HG03064 (cell line): Measurements from ENCODE around the gene PTPRN2.
"Not testable (repeated sequence)": the region's sequence is repeated elsewhere in the genome, so short reads cannot be mapped to it uniquely, and the experiment has no call there.

Experiments
- ATAC-seq: cut with Tn5 transposase; IDR thresholded peaks from one replicate; pipeline ENCODE4 v1.9.1; 2021; ENCODE audit warnings: low read depth; ENCODE audit not compliant: unreplicated experiment

PTPRN2 gene

GRCh38 chr7:157516311-157516710 lies 1071.3 kb downstream of the PTPRN2 start:
- ATAC-seq, result no peak

DNA sequence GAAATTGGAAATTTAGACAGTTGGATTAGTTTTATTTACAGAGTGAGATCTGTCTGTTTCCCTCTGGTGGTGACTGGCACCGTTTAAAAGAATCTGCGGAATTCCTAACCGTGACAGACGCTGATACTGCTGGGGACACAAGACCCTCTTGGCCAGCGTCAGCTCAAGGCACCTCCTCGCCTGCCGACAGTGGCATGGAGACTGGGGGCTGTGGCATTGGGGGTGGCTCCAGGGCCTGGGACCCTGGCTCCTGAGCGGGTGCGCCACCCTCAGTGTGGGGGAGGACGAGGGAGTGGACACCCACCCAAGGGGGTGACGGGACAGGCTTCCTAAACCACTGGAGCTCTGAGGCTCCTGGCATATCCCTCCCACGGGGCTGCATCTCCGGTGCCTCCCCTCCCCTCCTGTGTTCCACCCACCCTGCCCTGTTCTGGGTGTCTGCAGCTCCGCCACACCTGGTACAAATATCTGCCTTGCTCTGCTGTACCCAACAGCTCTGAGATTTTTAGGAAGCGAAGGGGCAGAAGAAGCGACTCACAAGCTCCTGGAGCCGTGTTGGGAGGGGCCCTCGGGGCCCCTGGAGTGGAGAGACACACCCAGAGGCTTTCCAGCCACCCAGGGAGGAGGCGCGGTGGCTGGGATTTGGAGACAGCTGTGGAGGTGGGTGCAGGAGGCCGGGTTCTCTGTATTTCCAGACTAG lies 1072.1 kb downstream of the PTPRN2 start:
- ATAC-seq, result no peak

DNA sequence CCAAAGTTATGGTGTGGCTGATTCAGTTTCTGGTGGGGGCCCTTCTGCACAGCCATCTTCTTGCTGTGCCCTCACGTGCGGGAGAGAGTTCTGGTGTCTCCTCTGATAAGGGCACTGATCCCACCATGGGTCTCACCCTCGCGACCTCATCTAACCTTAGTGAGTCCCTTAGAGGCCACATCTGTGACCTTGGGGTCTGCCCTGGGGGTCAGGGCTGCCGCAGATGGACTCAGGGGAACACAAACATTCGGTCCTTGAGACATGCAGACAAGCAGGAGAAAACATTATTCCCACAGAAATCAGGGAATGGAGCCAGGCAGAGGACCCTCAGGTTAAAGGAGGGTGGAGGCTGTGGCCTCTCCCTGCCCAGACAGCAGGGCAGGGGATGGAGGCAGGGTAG lies 1072.9 kb downstream of the PTPRN2 start:
- no peak for ATAC-seq

DNA sequence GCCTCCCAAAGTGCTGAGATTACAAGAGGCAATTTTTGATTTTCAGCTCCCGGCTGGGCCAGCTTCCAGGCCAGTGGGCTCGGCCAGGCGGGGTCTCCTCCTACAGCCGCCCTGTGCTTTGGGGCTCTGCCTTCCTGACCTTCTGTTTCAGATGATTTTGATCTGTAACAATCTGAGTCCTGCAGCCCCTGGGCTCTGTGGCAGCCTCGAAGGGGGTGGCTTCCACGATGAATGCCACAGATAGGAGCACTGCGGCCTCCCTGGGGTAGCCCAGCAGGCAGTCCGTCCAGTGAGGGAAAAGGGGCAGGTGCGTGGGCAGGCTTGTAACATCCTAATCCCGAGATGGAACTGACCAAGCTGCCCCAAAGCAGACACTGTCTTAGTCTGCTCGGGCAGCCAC lies 1073.3 kb downstream of the PTPRN2 start:
- no peak for ATAC-seq

DNA sequence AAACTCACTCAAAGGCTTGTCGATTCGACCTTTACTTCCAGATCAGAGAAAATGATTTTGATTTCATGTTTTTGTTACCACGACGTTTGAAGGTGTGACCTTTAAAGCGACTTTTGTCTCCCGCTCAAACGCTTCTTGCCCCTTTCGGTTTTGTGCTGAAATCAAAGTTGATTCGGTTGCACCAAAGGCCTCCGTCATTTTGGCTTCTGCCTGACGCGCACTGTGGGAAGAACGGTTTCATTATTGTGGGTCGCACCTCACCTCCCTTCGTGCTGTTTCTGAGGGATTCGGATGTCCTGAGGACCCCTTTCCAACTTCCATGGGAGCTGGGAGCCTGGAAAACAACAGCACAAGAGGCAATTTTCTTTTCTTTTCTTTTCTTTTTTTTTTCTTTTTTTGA lies 1073.9 kb downstream of the PTPRN2 start:
- no peak for ATAC-seq

- ATAC-seq, result no peak
These were observed 1074.4 kb downstream of the PTPRN2 start for GRCh38 chr7:157513162-157513621.

DNA sequence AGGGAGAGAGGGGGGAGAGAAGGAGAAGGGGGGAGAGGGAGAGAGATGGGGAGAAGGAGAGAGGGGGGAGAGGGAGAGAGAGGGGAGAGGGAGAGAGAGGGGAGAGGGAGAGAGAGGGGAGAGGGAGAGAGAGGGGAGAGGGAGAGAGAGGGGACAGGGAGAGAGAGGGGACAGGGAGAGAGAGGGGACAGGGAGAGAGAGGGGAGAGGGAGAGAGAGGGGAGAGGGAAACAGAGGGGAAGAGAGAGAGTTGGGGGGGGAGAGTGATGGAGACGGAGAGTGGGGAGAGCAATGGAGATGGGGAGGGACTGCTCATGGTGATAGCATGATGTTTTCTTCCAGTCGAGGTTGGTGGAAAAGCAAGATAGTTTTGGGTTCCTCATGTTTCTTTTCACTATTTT lies 1078.4 kb downstream of the PTPRN2 start:
- no peak for ATAC-seq

DNA sequence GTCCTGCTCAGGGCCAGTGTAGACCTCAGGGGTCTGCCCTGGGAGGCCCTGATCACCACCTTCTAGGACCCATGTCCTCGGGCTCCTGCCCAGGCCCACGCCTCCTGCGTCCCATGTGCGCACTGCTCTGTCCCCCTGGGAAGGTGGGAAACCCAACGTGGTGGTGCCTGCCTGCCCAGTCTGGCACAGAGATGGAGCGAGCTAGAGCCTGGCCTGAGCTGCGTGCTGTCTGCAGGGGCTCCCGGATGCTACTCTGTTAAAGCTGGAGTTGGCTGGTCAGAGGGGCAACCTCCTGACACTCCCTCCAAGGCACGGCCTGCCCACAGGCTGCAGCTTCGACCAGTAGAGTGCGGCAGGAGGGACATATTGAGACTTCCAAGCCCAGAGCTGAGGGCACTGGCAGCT lies 1079.1 kb downstream of the PTPRN2 start:
- ATAC-seq, result no peak

GRCh38 chr7:157507987-157508386 lies 1079.6 kb downstream of the PTPRN2 start:
- ATAC-seq, result no peak

DNA sequence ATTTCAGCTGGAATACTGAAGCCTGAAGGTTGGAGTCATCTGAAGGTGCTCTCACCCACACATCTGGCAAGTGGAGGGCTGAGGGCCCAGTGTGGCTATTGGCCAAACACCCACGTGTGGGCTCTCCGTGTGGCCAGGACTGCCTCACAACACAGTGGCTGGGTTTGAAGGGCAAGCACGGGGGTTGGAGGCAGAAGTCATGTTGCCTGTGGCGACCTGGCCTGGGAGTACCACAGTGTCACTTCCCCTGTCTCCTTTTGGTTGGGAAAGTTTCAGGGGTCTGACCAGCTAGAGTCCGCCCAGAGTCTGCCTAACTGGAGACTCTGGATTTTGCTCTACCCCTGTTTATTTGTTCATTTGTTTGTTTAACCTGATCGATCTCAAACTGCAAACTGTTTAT lies 1081.4 kb downstream of the PTPRN2 start:
- no peak for ATAC-seq

DNA sequence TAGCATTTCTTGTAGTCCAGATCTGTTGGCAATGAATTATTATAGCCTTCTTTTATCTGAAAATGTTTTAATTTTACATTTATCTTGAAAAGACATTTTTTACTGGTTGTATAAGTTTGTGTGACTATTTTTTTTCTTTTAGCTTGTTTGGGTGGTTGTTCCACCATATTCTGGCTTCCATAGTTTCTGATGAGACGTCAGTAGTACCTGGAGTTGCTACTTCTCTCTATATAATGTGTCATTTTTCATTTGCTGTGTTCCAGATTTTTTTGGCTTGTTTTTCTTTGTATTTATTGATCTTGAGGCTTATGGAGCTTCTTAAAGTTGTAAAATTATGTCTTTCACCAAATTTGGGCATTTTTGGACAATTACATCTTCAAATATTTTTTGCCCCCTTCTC lies 1082.0 kb downstream of the PTPRN2 start:
- no peak for ATAC-seq

DNA sequence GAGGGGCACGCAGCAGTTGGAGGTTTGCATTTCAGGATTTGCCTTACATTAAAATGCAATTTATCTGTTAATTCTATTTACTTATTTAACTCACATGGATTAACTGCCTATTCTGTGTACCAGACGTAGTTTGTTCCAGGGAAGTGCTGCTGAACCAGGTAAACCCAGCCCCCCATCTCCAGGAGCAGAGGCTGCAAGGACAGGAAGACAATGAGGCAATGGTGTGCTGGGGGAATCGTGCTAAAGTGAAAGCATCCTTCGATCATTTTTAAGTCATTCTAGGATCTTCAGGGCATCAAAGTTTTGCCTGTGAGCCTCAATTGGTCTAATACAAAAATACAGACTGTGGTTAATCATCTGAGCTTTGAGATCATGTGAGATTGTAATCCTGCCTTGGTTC lies 1084.4 kb downstream of the PTPRN2 start:
- no peak for ATAC-seq

GRCh38 chr7:157502701-157503111 lies 1084.9 kb downstream of the PTPRN2 start:
- ATAC-seq, result no peak

DNA sequence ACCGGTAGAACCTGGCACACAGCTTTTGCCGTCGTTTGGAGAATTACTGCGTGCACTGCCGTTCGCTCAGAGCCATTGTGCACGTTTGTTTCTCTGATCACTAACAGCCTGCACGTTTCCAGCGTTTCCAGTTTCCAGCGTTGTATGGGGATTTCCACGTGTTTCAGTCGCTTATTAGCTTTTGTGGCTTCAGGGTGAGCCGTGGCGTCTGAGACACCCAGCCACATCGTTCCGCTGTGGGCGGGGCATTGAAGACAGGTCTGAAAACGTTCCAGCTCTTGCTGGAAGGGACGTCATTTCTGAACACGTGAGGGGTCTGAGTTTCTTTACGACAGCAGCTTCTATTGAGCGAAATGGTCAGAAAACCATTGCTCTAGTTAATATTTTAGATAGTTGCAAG lies 1086.0 kb downstream of the PTPRN2 start:
- ATAC-seq, result no peak

DNA sequence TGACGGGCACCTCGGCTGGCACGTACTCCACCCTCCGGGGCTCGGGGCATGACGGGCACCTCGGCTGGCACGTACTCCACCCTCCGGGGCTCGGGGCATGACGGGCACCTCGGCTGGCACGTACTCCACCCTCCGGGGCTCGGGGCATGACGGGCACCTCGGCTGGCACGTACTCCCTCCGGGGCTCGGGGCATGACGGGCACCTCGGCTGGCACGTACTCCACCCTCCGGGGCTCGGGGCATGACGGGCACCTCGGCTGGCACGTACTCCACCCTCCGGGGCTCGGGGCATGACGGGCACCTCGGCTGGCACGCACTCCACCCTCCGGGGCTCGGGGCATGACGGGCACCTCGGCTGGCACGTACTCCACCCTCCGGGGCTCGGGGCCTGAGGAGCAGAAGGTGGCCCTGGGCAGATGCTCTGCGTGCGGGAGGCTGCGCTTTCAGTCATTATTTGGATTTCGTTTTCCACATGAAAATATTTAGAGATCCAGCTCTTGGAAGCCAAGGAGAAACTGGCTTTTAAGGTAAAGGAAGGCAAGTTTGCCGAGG lies 1086.6 kb downstream of the PTPRN2 start:
- not testable (repeated sequence) for ATAC-seq

DNA sequence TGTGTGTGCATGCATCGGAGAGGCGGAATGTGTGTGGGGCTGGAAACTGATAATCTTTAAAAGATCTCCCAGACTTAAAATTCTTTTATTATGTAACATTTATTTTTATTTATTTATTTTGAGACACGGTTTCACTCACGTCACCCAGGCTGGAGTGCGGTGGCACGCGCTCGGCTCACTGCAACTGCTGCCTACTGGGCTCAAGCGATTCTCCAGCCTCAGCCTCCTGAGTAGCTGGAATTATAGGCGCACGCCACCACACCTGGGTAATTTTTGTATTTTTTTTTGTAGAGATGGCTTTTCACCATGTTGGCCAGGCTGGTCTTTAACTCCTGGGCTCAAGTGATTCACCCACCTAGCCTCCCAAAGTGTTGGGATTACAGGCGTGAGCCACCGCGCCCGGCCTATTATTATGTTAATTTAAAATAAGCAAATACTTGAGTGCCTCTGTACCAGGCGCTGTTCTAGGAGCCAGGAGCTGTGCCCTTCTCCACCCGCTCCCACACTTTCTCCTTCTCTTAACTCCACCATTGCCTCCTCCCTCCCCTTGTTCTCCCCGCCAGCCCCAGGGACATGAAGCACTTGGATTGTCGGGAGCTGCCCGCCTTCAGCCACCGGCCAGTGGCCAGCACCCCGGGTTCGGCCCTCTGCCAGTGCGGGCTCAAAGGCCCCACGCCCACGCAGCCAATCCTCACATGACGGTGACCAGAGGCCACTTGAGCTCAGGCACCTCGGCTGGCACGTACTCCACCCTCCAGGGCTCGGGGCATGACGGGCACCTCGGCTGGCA lies 1087.3 kb downstream of the PTPRN2 start:
- no peak for ATAC-seq

DNA sequence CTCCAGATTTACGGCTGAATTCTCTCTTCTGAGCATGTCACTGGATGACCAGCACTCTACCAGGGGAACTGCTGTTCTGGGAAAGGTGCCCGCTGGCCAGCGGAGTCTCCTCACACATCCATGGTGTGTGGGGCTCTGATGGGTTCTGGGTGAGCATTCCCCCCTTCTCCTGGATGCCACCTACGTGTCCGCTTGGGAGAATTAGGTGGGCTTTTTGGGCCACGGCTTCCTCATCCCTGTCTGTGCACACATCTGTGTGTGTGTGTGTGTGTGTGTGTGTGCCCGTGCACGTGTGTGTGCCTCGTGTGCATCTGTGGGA lies 1087.8 kb downstream of the PTPRN2 start:
- ATAC-seq, result no peak

DNA sequence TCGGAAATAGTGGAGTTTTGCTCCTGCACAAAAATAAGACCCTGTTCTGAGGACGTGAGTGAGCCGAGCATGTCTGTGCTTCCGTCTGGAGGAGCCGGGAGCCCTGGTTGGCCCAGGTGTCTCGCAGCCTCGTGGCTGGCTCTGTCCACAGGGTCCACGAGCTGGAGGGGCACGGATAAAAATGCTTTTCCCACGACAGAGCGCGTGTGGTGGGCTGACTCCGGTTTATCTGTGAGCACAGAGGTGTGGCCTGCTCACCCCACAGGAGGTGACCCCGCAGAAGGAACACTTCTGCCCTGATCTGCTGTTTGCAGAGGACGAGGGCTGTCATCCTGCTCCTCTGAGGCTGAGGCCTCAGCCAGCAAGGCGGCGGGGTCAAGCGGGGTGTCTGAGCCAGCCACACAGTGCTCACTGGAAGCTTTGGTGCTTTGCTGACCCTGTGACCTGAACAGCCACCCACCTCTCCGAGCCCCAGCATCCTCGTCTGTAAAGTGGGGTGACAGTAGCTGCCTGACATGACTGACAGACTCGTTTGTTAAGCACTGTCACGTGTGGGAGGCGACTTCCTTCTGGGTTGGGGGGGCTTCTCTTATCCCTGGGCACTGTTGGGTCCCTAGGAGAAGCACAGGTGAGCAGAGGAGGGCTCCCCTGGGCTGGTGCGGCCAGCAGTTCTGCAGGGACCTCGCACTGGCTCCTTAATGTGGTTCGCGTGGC lies 1088.3 kb downstream of the PTPRN2 start:
- ATAC-seq, result no peak

- no peak for ATAC-seq
These were observed 1089.0 kb downstream of the PTPRN2 start for GRCh38 chr7:157498657-157499056.

DNA sequence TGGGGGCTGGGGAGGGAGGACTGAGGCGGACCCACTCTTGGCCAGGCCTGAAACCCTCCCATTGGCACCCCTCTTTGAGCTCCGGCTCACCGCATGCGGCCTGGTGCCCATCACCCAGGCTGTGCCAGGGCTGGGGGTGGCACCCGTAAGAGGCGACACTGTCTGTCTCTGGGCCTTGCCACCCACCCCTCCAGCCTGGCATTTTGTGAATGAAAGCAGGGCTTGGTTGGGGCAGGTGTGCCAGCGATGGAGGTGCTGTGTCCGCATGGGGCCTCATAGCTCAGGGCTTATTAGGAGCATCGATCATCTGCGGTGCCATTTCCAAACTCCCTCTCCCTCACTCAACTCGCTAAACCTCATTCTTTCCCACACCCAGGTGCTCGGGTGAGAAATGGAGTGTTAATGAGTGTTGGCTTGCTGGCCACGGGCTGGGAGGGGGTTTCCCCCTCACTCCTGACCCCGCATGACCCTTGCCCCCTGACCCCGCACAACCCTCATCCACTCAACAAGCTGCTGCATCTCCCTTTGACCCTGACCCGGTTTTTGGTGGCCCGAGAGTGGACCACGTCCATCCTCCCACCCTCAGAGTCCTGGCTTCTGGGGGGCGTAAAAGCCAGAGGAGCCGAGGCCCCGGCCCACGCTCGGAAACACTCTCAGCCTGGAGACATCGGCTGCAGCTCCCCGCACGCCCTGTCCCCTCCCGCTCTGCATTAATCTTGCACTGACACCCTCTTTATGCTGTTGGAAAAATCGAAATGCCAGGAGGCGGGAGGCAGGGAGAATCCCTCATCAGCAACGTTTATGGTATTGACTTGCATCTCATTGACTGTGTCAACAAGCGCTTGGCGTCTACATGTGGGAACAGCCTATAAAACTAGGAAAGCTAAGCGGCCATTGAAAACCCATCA lies 1089.6 kb downstream of the PTPRN2 start:
- no peak for ATAC-seq
